Bronchial epithelial cell (primary cell): Measurements from ENCODE around the gene SGPL1. TPM values are rescaled to one million over a fixed set of nuclear protein-coding genes. Genes with fewer than 3 reads are reported as not detected.

Source experiments
- DNase-seq: peaks from one replicate; pipeline ENCODE4 v3.0.0-alpha.2; 2010; ENCODE audit warnings: low read depth
- FAIRE-seq: peaks from 2 replicates; lab custom pipeline; 2011; peaks lifted over from hg19 to GRCh38; lab: Jason Lieb, UNC
- H3K27me3 ChIP-seq: 2 replicates; pipeline ENCODE4 v1.5.1; 2011; ENCODE audit warnings: low read length; ENCODE audit not compliant: control insufficient read depth, insufficient read depth
- H3K36me3 ChIP-seq: 2 replicates; pipeline ENCODE4 v1.5.1; 2011; ENCODE audit warnings: low read length; ENCODE audit not compliant: control insufficient read depth, insufficient read depth
- H3K4me3 ChIP-seq: 2 replicates; pipeline ENCODE4 v1.5.1; 2011; ENCODE audit warnings: mild to moderate bottlenecking, low read depth, low read length, control low read depth
- total RNA-seq: library from RNA; depleted of rRNA; stranded (reverse); fragments of >200 nt; gene quantifications from 2 replicates; pipeline ENCODE4 v1.2.1, GENCODE V29; 2014
- TF ChIP-seq, protein P1 (sequence below): IDR thresholded peaks from 2 replicates; pipeline ENCODE4 v1.5.1; 2011; ENCODE audit warnings: mild to moderate bottlenecking, moderate library complexity, low read length, control low read depth, inconsistent platforms; ENCODE audit not compliant: insufficient read depth, severe bottlenecking

SGPL1 gene
- total RNA-seq, 1 donor from 2014 or later: 82.9 TPM

- no peak overlapping the region for H3K4me3 ChIP-seq
- TF ChIP-seq, protein P1, sequence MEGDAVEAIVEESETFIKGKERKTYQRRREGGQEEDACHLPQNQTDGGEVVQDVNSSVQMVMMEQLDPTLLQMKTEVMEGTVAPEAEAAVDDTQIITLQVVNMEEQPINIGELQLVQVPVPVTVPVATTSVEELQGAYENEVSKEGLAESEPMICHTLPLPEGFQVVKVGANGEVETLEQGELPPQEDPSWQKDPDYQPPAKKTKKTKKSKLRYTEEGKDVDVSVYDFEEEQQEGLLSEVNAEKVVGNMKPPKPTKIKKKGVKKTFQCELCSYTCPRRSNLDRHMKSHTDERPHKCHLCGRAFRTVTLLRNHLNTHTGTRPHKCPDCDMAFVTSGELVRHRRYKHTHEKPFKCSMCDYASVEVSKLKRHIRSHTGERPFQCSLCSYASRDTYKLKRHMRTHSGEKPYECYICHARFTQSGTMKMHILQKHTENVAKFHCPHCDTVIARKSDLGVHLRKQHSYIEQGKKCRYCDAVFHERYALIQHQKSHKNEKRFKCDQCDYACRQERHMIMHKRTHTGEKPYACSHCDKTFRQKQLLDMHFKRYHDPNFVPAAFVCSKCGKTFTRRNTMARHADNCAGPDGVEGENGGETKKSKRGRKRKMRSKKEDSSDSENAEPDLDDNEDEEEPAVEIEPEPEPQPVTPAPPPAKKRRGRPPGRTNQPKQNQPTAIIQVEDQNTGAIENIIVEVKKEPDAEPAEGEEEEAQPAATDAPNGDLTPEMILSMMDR: no peak
- DNase-seq (no peak), FAIRE-seq (no peak)
- peaks cover 4% of the 10 kb centered on the region for H3K36me3 ChIP-seq
- no peaks in the 10 kb centered on the region for H3K27me3 ChIP-seq
These were observed 70.5 kb downstream of the SGPL1 start for GRCh38 chr10:70885931-70886903.

- H3K27me3 ChIP-seq: no peaks in the 10 kb centered on the region
- peaks cover 4% of the 10 kb centered on the region for H3K36me3 ChIP-seq
- H3K4me3 ChIP-seq: peak overlapping the region; percentile 73
- TF ChIP-seq, protein P1: no peak
- FAIRE-seq (no peak), DNase-seq (no peak)
These were observed 71.3 kb downstream of the SGPL1 start for GRCh38 chr10:70886921-70887665.

GRCh38 chr10:70887804-70888800 lies 72.4 kb downstream of the SGPL1 start, which contains the start of gene PCBD1:
TSS of gene PCBD1 (minus strand) at chr10:70888565. CDS start at chr10:70888533, 32 bp downstream.
- TF ChIP-seq, protein P1: no peak
- no peak for FAIRE-seq

GRCh38 chr10:70889291-70889690 lies 73.5 kb downstream of the SGPL1 start:
- Histone ChIP-seq H3K36me3 (peaks cover 2% of the 10 kb centered on the region), H3K4me3 (no peak overlapping the region), H3K27me3 (no peaks in the 10 kb centered on the region)
- DNase-seq (no peak), FAIRE-seq (no peak)
- TF ChIP-seq, protein P1: no peak

More at GRCh38 chr10:70887804-70888800, 72.4 kb downstream of the SGPL1 start, which contains the start of gene PCBD1:
- peak within 1 kb of the TSS; percentile 73 for H3K4me3 ChIP-seq
- H3K36me3 ChIP-seq: peaks cover 4% of the 10 kb centered on the region
- peak; percentile 27 for DNase-seq
- no peaks in the 10 kb centered on the region for H3K27me3 ChIP-seq

DNA sequence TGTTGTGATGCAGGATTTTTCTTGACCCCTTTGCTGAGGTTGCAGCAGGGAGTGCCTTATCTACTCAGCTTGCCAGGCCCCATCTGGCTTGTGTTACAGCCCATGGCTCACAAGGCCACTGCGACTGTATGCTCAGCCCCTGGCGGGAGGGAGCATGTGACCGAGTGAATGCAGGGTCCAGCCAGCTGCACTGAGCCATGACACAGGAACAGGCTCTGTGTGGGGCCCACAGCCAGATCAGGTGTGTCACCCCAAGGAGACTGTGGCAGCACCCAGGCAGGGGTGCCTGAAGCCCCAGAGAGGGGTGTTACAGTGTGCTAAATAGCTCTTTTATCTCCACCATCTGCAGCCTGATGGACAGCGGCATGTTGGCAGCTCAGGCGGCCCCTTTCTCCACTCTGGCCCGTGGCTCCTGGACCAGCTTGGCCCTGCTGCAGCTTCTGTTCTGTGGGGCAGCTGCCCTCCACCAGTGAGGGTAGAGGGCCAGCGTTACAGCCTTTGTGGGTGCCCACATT lies 75.2 kb downstream of the SGPL1 start:
- TF ChIP-seq, protein P1: no peak
- no peak for FAIRE-seq
- H3K4me3 ChIP-seq: no peak overlapping the region
- no peak for DNase-seq
- H3K36me3 ChIP-seq: no peaks in the 10 kb centered on the region
- H3K27me3 ChIP-seq: no peaks in the 10 kb centered on the region
